Measurements from ENCODE around the gene MVB12A.

The MVB12A gene

GRCh38 chr19:17405250-17406045 is 14.4 kb upstream of the MVB12A start, which contains the start of gene BST2:
TSS of gene BST2 (minus strand) at chr19:17405630. CDS start at chr19:17405575, 55 bp downstream.
- no peak for DNase-seq

- no peak for DNase-seq
These were observed 13.6 kb upstream of the MVB12A start for GRCh38 chr19:17406046-17406886.

GRCh38 chr19:17406887-17407196 is 13.0 kb upstream of the MVB12A start:
- DNase-seq = no peak

GRCh38 chr19:17409990-17410389 is 9.9 kb upstream of the MVB12A start:
- no peak for DNase-seq

- no peak for DNase-seq
These were observed 8.0 kb upstream of the MVB12A start for GRCh38 chr19:17411801-17412200.

- no peak for DNase-seq
These were observed 5.8 kb upstream of the MVB12A start for GRCh38 chr19:17414097-17414496.

- no peak for DNase-seq
These were observed 4.7 kb upstream of the MVB12A start for GRCh38 chr19:17415121-17415520.

- no peak for DNase-seq
These were observed 1.1 kb upstream of the MVB12A start for GRCh38 chr19:17418710-17419109.

- DNase-seq = no peak
These were observed 660 bp upstream of the MVB12A start for GRCh38 chr19:17419154-17419620.

- DNase-seq = peak; percentile 5 to 26
These were observed 653 bp downstream of the MVB12A start for GRCh38 chr19:17420475-17420924.

- no peak for DNase-seq
These were observed 2.1 kb downstream of the MVB12A start for GRCh38 chr19:17421942-17422341.

GRCh38 chr19:17423429-17424208 is 3.8 kb downstream of the MVB12A start:
- DNase-seq = no peak

- peak; percentile 64 to 72 for DNase-seq
These were observed 5.0 kb downstream of the MVB12A start for GRCh38 chr19:17424743-17425365.

GRCh38 chr19:17429641-17430113 is 9.8 kb downstream of the MVB12A start:
- DNase-seq = no peak

GRCh38 chr19:17431417-17431816 is 11.6 kb downstream of the MVB12A start:
- no peak for DNase-seq

GRCh38 chr19:17435218-17435617 is 15.4 kb downstream of the MVB12A start:
- no peak for DNase-seq

GRCh38 chr19:17436094-17436873 is 16.4 kb downstream of the MVB12A start:
- no peak for DNase-seq

GRCh38 chr19:17436874-17437267 is 17.0 kb downstream of the MVB12A start:
- no peak for DNase-seq

- no peak for DNase-seq
These were observed 21.6 kb downstream of the MVB12A start for GRCh38 chr19:17441241-17442021.

- no peak for DNase-seq
These were observed 25.8 kb downstream of the MVB12A start for GRCh38 chr19:17445526-17446165.
